ENCODE measurements around the gene DPP3. TPM values are rescaled to one million over a fixed set of nuclear protein-coding genes. Genes with fewer than 3 reads are reported as not detected.

The DPP3 gene
- total and polyA plus RNA-seq, 2 donors (not counting 1 experiment from before 2014, with no cell fraction given), result 33.6 to 39.6 TPM

DNA sequence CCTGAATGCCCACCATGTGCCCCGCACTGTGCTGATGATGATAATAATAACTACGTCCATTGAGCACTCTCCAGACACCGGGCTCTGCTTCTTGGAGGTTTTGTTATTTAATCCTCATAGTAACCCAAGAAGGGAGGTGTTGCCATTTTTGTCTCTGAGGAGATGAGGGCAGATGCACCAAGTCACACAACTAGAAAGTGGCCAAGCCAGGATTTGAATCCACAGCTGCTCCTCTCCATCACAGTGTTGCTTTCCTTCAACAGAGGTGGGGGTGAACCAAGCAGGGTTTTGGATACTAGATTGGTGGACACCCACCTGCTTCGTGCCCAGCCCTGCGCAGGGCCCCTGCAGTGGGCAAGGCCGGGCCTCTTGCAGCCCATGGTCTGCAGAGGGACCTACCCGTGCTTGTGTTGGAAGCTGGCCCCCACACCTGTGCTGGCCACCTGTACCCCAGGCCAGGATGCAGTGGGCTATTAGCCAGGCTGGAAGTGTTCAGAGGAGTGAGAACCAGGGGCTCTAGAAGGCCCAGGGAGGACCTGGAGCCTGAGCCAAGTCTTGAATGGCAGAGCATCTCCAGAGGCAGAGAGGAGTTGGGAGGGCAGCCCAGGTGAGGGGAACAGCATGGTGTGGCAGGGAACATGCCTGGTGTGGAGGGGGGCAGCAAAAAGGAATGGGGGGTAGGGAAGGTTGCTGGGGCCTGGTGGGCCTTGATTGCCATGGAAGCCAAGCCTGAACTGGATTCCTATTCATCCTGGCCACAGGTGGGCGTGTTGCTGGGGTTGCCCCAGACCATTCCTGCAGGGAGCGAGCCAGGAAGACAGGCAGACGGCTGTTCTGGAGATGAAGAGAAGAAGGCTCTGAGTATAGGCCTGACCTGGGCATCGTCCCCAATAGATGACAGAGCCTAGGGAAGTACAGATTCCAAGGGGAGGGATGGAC is 2.7 kb upstream of the DPP3 start:
- no peak overlapping the region for H3K9ac ChIP-seq (ENCODE audit: insufficient read depth, low read length)
- H3K9me3 ChIP-seq (ENCODE audit: control insufficient read depth, insufficient read depth, low read depth, low read length), result no peaks in the 10 kb centered on the region
- peaks cover 5% of the 10 kb centered on the region for H3K79me2 ChIP-seq (ENCODE audit: control insufficient read depth, insufficient read depth, low read length)
- H4K20me1 ChIP-seq (ENCODE audit: control insufficient read depth, extremely low read depth, insufficient read depth, low read length), result no peaks in the 10 kb centered on the region
- no peak for DNase-seq (ENCODE audit: low read depth in 2 of 2)
- no peak overlapping the region for H3K4me2 ChIP-seq (ENCODE audit: extremely low read depth, insufficient read depth, low read length)
- H3K27ac ChIP-seq (ENCODE audit: insufficient read depth, low read length), result no peak overlapping the region
- peaks cover 6% of the 10 kb centered on the region for H3K36me3 ChIP-seq (ENCODE audit: control insufficient read depth, insufficient read depth, low read length)
- H3K4me1 ChIP-seq (ENCODE audit: control insufficient read depth, extremely low read depth, insufficient read depth, low read length), result peaks cover 3% of the 10 kb centered on the region
- H3K27me3 ChIP-seq (ENCODE audit: control insufficient read depth, insufficient read depth, low read length), result no peaks in the 10 kb centered on the region
- no peak for TF ChIP-seq EZH2 (IDR thresholded peaks at IDR 0.05; ENCODE audit: low read length, missing control alignments)
- TF ChIP-seq, protein P1, sequence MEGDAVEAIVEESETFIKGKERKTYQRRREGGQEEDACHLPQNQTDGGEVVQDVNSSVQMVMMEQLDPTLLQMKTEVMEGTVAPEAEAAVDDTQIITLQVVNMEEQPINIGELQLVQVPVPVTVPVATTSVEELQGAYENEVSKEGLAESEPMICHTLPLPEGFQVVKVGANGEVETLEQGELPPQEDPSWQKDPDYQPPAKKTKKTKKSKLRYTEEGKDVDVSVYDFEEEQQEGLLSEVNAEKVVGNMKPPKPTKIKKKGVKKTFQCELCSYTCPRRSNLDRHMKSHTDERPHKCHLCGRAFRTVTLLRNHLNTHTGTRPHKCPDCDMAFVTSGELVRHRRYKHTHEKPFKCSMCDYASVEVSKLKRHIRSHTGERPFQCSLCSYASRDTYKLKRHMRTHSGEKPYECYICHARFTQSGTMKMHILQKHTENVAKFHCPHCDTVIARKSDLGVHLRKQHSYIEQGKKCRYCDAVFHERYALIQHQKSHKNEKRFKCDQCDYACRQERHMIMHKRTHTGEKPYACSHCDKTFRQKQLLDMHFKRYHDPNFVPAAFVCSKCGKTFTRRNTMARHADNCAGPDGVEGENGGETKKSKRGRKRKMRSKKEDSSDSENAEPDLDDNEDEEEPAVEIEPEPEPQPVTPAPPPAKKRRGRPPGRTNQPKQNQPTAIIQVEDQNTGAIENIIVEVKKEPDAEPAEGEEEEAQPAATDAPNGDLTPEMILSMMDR (conservative IDR thresholded peaks at IDR 0.05 in 1 of 2, IDR thresholded peaks at IDR 0.05 in 1 of 2; ENCODE audit: low read depth in 1 of 2, low read length in 2 of 2), result no peak
- no peak overlapping the region for H2AFZ ChIP-seq (ENCODE audit: low read length)
- no peak overlapping the region for H3K4me3 ChIP-seq (replicated peaks in 1 of 4; ENCODE audit: control extremely low read depth in 1 of 4, insufficient read depth in 1 of 4, low read depth in 3 of 4, low read length in 4 of 4)

GRCh38 chr11:66478729-66479393 is 1.4 kb upstream of the DPP3 start:
- peak overlapping the region; percentile 74 to 97 (median 87) for H3K4me3 ChIP-seq (replicated peaks in 1 of 4; ENCODE audit: control extremely low read depth in 1 of 4, insufficient read depth in 1 of 4, low read depth in 3 of 4, low read length in 4 of 4)
- peak overlapping the region; percentile 95 for H3K4me2 ChIP-seq (ENCODE audit: extremely low read depth, insufficient read depth, low read length)
- H3K9me3 ChIP-seq (ENCODE audit: control insufficient read depth, insufficient read depth, low read depth, low read length), result no peaks in the 10 kb centered on the region
- H3K36me3 ChIP-seq (ENCODE audit: control insufficient read depth, insufficient read depth, low read length), result peaks cover 5% of the 10 kb centered on the region
- H3K9ac ChIP-seq (ENCODE audit: insufficient read depth, low read length), result peak overlapping the region; percentile 96
- no peak for TF ChIP-seq EZH2 (IDR thresholded peaks at IDR 0.05; ENCODE audit: low read length, missing control alignments)
- TF ChIP-seq, protein P1 (conservative IDR thresholded peaks at IDR 0.05 in 1 of 2, IDR thresholded peaks at IDR 0.05 in 1 of 2; ENCODE audit: low read depth in 1 of 2, low read length in 2 of 2), result peak; percentile 72 to 76
- peaks cover 3% of the 10 kb centered on the region for H3K4me1 ChIP-seq (ENCODE audit: control insufficient read depth, extremely low read depth, insufficient read depth, low read length)
- no peaks in the 10 kb centered on the region for H3K27me3 ChIP-seq (ENCODE audit: control insufficient read depth, insufficient read depth, low read length)
- peak in 1 of 2 donors; percentile 23 for DNase-seq (ENCODE audit: low read depth in 2 of 2)
- H4K20me1 ChIP-seq (ENCODE audit: control insufficient read depth, extremely low read depth, insufficient read depth, low read length), result no peaks in the 10 kb centered on the region
- peak overlapping the region; percentile 97 for H3K27ac ChIP-seq (ENCODE audit: insufficient read depth, low read length)
- peaks cover 5% of the 10 kb centered on the region for H3K79me2 ChIP-seq (ENCODE audit: control insufficient read depth, insufficient read depth, low read length)
- peak overlapping the region; percentile 17 for H2AFZ ChIP-seq (ENCODE audit: low read length)

Data from fibroblast of lung (primary cell).